HG02571 (cell line): Measurements from ENCODE around the gene NOP58.
"Not testable (repeated sequence)": the region's sequence is repeated elsewhere in the genome, so short reads cannot be mapped to it uniquely, and the experiment has no call there.

Experiments used
- ATAC-seq: cut with Tn5 transposase; IDR thresholded peaks from one replicate; pipeline ENCODE4 v1.9.1; 2021; ENCODE audit warnings: mild to moderate bottlenecking, moderate library complexity; ENCODE audit not compliant: unreplicated experiment

The NOP58 gene

GRCh38 chr2:202306034-202306433 is 40.5 kb downstream of the NOP58 start:
- no peak for ATAC-seq

- ATAC-seq: no peak
These were observed 42.1 kb downstream of the NOP58 start for GRCh38 chr2:202307690-202308089.

- no peak for ATAC-seq
These were observed 46.3 kb downstream of the NOP58 start for GRCh38 chr2:202311823-202312388.

- ATAC-seq: no peak
These were observed 48.6 kb downstream of the NOP58 start for GRCh38 chr2:202314116-202314515.

GRCh38 chr2:202317080-202317857 is 51.7 kb downstream of the NOP58 start:
- no peak for ATAC-seq

GRCh38 chr2:202320362-202320761 is 54.8 kb downstream of the NOP58 start:
- ATAC-seq: not testable (repeated sequence)

- no peak for ATAC-seq
These were observed 56.9 kb downstream of the NOP58 start for GRCh38 chr2:202322435-202322834.

- no peak for ATAC-seq
These were observed 62.3 kb downstream of the NOP58 start for GRCh38 chr2:202327858-202328257.

GRCh38 chr2:202335791-202336467 is 70.4 kb downstream of the NOP58 start:
- ATAC-seq: no peak

- no peak for ATAC-seq
These were observed 71.6 kb downstream of the NOP58 start for GRCh38 chr2:202337151-202337550.

GRCh38 chr2:202337706-202338346 is 72.3 kb downstream of the NOP58 start:
- ATAC-seq: no peak

- ATAC-seq: no peak
These were observed 73.7 kb downstream of the NOP58 start for GRCh38 chr2:202339071-202339870.

- ATAC-seq: no peak
These were observed 78.6 kb downstream of the NOP58 start for GRCh38 chr2:202344178-202344577.

- no peak for ATAC-seq
These were observed 80.6 kb downstream of the NOP58 start for GRCh38 chr2:202346180-202346579.
